K562 treated with DMSO at 1 percent for 48 hours (cell line): Measurements from ENCODE around the gene ELAVL4. TPM values are rescaled to one million over a fixed set of nuclear protein-coding genes. Genes with fewer than 3 reads are reported as not detected.

Experiments
- total RNA-seq: library from RNA; unstranded; fragments of 300-600 nt; gene quantifications from 2 replicates; pipeline ENCODE4 v1.2.3, GENCODE V29; 2022; ENCODE audit warnings: low replicate concordance; ENCODE audit errors: extremely low read depth

The ELAVL4 gene
- total RNA-seq: not detected in 2 replicates

DNA sequence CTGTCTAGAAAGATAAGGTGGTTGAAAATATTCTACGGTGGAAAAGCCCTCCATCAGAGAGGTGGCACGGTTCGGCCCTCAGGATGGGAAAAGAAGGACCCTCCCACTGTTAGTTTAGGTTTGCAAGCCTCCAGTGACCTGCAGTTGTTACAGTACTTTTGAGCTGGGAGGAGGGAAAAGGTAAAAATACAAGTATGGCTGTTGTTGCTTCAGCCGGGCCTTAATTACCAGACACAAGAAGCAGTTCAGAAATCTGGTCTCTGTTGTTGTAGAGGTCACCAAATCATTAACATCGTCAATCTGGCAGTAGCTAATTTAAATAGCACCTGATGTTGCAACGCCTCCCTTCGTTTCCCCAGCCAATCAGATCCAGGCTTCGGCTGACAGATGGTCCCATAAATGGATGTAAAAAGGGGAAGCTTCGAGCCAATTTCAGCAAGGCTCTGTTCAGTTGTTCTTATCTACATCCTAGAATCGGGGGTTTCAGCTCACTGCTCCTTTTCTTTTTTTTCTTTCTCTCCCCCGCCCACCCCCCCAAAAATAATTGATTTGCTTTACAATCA, at the start of gene ELAVL4:
Gene ELAVL4, plus strand, starts transcription at position 424 of the 563 bp plus-strand sequence. CDS start 270 bp downstream, outside the sequence.

Other genes with a start within 250 kb of the ELAVL4 start
- not detected in 2 replicates for gene AGBL4, start 85.0 kb upstream of the ELAVL4 start, total RNA-seq